GM18861 (cell line): ENCODE measurements around the gene SLC30A2.

Source experiments
- ATAC-seq: cut with Tn5 transposase; IDR thresholded peaks from one replicate; pipeline ENCODE4 v1.9.1; 2021; ENCODE audit not compliant: unreplicated experiment

The SLC30A2 gene

DNA sequence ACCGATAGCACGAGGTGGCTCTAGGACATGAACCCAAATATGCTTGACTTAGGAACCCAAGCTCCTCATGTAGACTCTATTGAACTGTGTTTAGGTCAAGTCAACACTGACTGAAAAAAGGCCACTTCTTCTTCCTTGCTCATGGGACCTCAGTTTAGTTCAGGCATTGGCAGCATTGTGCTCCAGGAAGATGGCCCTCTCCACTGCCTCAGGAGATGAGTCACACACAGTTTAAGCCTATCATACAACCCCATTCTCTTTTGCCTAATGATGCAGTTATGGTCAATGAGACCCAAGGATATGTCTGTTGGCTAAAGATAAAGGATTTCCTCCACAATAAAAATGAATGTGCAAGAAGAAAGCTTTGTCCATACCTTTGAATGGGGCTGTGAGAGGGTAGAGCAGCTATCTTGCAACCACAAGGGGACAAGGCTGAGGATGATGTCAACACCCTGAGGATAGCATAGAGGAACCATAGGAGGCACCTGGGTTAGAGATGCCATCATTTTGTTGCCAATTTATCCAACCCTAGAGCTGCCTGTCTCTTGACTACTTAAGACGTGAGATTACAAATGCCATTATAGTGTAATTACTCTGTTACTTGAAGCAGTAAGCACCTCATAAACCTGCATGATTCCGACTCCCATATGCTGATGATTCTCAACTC lies 24.5 kb upstream of the SLC30A2 start:
- no peak for ATAC-seq

GRCh38 chr1:26069941-26070295 lies 24.0 kb upstream of the SLC30A2 start:
- ATAC-seq, result no peak

- ATAC-seq, result no peak
Measured at GRCh38 chr1:26067432-26067911, 21.6 kb upstream of the SLC30A2 start, which contains the start of gene TRIM63. Gene TRIM63 (minus strand): TSS chr1:26067630. CDS start chr1:26067494, 136 bp downstream.

DNA sequence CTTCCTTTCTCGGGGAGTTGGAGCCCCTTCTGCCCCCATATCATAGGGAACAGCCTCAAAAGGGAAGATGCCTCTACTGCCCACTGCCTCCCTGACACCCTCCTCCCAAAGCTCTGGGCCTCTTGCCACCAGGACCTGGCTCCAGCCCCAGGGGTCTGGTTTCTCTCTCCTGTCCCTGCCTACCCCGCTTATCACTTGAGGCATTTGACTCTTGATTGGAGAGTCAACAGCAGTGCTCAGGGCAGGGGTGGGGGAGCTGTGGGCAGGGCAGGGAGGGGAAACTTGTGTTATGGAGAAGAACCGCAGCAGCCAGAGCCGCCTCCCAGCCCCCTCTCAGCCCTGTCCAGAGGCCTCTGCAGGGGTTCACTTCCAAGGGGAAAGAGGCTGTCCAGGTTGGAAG lies 20.9 kb upstream of the SLC30A2 start:
- no peak for ATAC-seq

- no peak for ATAC-seq
Measured at GRCh38 chr1:26066160-26066559, 20.2 kb upstream of the SLC30A2 start.

GRCh38 chr1:26064553-26064952 lies 18.6 kb upstream of the SLC30A2 start:
- no peak for ATAC-seq

- no peak for ATAC-seq
Measured at GRCh38 chr1:26060832-26061574, 15.1 kb upstream of the SLC30A2 start.

GRCh38 chr1:26059906-26060305 lies 14.0 kb upstream of the SLC30A2 start:
- ATAC-seq, result no peak

DNA sequence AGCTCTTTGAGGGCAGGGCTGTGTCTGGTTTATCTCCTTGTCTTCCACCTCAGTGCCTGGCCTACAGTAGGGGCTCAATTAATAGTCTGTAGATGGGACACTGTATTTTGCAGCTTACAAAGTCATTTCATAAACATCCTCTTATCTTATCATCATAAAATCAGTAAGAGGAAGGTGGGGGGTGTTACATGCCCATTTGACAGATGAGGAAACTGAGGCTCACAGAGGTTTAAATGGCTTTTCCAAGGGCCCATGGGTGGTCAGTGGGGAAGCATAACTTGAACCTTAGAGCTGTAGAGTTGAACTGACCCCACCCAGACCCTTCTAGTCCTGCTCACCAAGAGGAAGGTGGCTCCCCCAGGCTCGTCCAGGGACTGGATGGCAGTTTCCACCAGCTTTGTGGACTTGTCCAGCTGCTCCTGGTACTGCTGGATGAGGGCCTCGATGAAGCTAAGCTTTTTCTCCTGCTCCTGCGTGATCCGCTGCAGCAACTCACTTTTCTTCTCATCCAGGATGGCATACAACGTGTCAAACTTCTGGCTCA lies 12.2 kb upstream of the SLC30A2 start:
- ATAC-seq, result no peak

DNA sequence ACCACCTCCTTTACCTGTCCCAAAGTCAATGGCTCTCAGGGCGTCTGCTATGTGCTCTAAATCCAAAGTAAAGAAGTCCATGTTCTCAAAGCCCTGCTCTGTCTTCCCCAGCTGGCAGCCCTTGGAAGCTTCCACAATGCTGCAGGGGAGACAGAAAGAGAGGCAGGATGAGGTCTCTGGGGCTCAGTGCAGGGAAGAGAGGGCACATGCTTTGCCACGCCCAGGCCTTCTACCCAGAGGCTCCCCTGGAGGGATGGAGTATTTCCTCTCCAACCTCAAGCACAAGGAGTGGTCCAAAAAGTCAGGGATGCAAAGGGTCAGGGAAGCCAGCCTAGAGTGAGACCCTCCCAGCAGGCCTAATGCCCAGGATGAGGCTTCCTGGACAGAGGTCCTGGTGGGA lies 11.3 kb upstream of the SLC30A2 start:
- ATAC-seq, result no peak

DNA sequence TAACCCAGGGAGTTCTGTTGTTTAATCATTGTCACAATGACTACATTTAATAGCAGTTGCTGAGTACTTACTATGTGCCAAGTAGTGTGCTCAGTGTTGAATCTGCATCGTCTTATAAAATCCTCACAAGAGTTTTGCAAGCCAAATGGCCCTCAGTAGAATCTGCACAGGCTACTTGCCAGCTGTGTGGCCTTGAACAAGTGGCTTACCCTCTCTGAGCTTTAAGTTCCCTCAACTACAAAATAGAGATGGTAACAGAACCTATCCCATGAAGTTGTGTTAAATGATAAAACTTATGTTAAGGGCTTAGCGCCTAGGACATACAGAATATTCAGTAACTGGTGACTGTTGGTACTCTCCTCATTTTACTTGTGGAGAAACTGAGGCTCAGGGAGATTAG lies 9.1 kb upstream of the SLC30A2 start:
- ATAC-seq, result no peak

GRCh38 chr1:26053718-26054560 lies 8.0 kb upstream of the SLC30A2 start:
- ATAC-seq, result no peak

GRCh38 chr1:26050248-26050640 lies 4.3 kb upstream of the SLC30A2 start:
- no peak for ATAC-seq

- ATAC-seq, result no peak
Measured at GRCh38 chr1:26049531-26050247, 3.8 kb upstream of the SLC30A2 start.

DNA sequence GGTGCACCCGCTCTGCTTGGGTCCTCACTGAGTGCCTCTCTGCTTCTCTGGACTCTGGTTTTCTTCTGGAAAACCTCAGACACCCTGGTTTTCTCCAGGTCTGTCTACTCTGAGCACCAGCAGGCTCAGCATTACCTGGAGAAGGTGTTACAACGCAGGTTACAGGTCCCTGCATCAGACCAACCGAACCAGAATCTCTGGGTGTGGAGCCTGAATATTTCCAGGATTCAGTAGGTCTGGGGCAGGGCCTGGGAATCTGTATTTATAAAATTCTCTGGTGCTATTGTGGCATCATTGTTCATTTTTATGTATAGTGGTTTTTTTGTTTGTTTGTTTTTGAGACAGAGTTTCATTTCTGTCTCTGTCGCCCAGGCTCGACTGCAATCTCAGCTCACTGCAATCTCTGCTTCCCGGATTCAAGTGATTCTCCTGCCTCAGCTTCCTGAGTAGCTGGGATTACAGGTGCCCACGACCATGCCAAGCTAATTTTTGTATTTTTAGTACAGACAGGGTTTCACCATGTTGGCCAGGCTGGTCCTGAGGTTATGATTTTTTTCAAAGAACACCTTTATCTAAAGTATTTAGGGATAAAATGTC lies 1.5 kb upstream of the SLC30A2 start:
- ATAC-seq, result no peak

- no peak for ATAC-seq
Measured at GRCh38 chr1:26046246-26047095, 553 bp upstream of the SLC30A2 start.

- ATAC-seq, result no peak
Measured at GRCh38 chr1:26044971-26045721, 772 bp downstream of the SLC30A2 start.

DNA sequence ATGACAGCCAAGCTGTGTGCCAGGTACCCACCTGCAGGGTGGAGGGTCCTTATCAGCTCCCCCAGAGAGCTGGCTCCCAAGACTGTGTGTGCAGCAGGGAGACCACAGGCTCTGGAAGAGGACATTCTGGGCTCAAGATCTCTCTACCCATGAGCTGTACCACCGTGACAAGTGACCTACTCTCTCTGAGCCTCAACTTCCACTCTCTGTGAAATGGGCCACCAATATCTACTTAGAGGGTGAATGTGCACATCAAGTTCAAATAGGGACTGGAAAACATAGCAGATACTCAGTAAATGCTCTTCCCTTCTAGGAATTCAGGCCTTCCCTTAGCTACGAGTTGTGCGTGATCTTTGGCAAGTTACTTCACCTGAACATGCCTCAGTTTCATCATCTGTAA lies 1.5 kb downstream of the SLC30A2 start:
- no peak for ATAC-seq

GRCh38 chr1:26043765-26044164 lies 2.2 kb downstream of the SLC30A2 start:
- ATAC-seq, result no peak
